HG02870 (cell line): ENCODE measurements around the gene NSF.

Source experiments
- ATAC-seq: cut with Tn5 transposase; IDR thresholded peaks from one replicate; pipeline ENCODE4 v1.9.1; 2021; ENCODE audit warnings: mild to moderate bottlenecking, moderate library complexity; ENCODE audit not compliant: unreplicated experiment

The NSF gene

GRCh38 chr17:46795379-46795952, 205.0 kb downstream of the NSF start:
- ATAC-seq = no peak

GRCh38 chr17:46796084-46796483, 205.6 kb downstream of the NSF start:
- no peak for ATAC-seq

- ATAC-seq = no peak
These were observed 206.1 kb downstream of the NSF start for GRCh38 chr17:46796524-46796923.

- ATAC-seq = no peak
These were observed 206.6 kb downstream of the NSF start for GRCh38 chr17:46796956-46797530.

- ATAC-seq = no peak
These were observed 210.1 kb downstream of the NSF start for GRCh38 chr17:46800573-46800972.

GRCh38 chr17:46802800-46803199, 212.3 kb downstream of the NSF start:
- ATAC-seq = no peak

- no peak for ATAC-seq
These were observed 213.1 kb downstream of the NSF start for GRCh38 chr17:46803544-46803943.

GRCh38 chr17:46805771-46806170, 215.3 kb downstream of the NSF start:
- ATAC-seq = no peak
